ENCODE measurements around the gene GOLGA1. TPM values are rescaled to one million over a fixed set of nuclear protein-coding genes. Genes with fewer than 3 reads are reported as not detected.

Gene GOLGA1
- total and polyA plus RNA-seq, 9 of the 15 experiments (the other 6 are each of a cell fraction or from before 2014, with no cell fraction given): 2.9 to 15.9 (median 8.5) TPM

DNA sequence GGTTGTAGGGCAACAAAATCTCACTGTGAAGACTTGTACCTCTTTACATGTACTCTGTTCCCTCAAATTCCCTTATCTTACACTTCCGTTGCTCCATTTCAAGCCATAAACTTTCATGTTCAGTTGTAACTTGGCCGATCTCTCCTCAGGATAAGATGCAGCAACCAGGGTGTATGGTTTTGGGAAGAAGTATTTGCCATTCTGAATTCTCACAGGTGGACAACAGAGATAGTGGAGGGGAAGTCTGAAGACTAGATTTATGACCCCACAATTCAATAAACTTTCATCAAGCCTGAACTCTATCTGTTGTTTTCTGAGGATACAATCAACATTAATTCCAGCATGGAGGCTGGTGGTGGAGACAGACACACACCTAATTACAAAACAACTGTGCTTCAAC, 27.5 kb downstream of the GOLGA1 start (continued):
- TF ChIP-seq THAP12 (CRISPR knock-in tag; IDR thresholded peaks at IDR 0.05) (no peak), ZNF398 (CRISPR knock-in tag; IDR thresholded peaks at IDR 0.05) (no peak), ZNF282 (CRISPR knock-in tag; IDR thresholded peaks at IDR 0.05) (no peak), CBFB (CRISPR knock-in tag; IDR thresholded peaks at IDR 0.05) (no peak), SMARCC2 (IDR thresholded peaks at IDR 0.05; ENCODE audit: low read depth) (peak; percentile 55; the same call in 1 of the 2 replicates), CBX2 (IDR thresholded peaks at IDR 0.05; ENCODE audit: insufficient read depth, low read length, poor library complexity, severe bottlenecking) (no peak), STAT5A (IDR thresholded peaks at IDR 0.05; ENCODE audit: borderline replicate concordance, low read length) (peak; percentile 26; the same call in 1 of the 2 replicates), GATA2 (CRISPR knock-in tag; IDR thresholded peaks at IDR 0.05) (peak; percentile 29; the same call in 1 of the 2 replicates), ZNF140 (CRISPR knock-in tag; IDR thresholded peaks at IDR 0.05) (no peak), TSHZ1 (CRISPR knock-in tag; IDR thresholded peaks at IDR 0.05) (no peak), SMARCE1 (IDR thresholded peaks at IDR 0.05) (peak; percentile 65; the same call in 1 of the 2 replicates), POLR2AphosphoS2 (IDR thresholded peaks at IDR 0.05; ENCODE audit: low read length) (no peak), RUNX1 (IDR thresholded peaks at IDR 0.05; ENCODE audit: low read depth) (no peak), ZNF507 (tag; conservative IDR thresholded peaks at IDR 0.05) (no peak), PTBP1 (IDR thresholded peaks at IDR 0.05; ENCODE audit: low read depth, low read length) (no peak), HINFP (tag; conservative IDR thresholded peaks at IDR 0.05; ENCODE audit: low read depth) (no peak)
- TF ChIP-seq, protein P1, sequence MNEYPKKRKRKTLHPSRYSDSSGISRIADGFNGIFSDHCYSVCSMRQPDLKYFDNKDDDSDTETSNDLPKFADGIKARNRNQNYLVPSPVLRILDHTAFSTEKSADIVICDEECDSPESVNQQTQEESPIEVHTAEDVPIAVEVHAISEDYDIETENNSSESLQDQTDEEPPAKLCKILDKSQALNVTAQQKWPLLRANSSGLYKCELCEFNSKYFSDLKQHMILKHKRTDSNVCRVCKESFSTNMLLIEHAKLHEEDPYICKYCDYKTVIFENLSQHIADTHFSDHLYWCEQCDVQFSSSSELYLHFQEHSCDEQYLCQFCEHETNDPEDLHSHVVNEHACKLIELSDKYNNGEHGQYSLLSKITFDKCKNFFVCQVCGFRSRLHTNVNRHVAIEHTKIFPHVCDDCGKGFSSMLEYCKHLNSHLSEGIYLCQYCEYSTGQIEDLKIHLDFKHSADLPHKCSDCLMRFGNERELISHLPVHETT (CRISPR knock-in tag; conservative IDR thresholded peaks at IDR 0.05 in 1 of 2, IDR thresholded peaks at IDR 0.05 in 1 of 2): no peak
